Natural killer cell (primary cell): ENCODE data around the gene MMEL1. TPM values are rescaled to one million over a fixed set of nuclear protein-coding genes. Genes with fewer than 3 reads are reported as not detected.

Experiments
- ATAC-seq, 3 donors: fragments of 150-1000 bp in 2 of 3; fragments of 200-7000 bp in 1 of 3; cut with Tn5 transposase; 1 replicate in 1 of 3; 2 replicates in 2 of 3; pipeline ENCODE4 v1.10.0; 2021; ENCODE audit warnings: mild to moderate bottlenecking in 2 of 3, moderate library complexity in 2 of 3
- DNase-seq, 2 donors: peaks; one replicate each; pipeline versions ENCODE4 v3.0.0 to v3.0.0-alpha.2; 2013 to 2021; ENCODE audit warnings: mixed read lengths in 1 of 2
- H3K27ac ChIP-seq: one replicate; pipeline ENCODE4 v1.5.1; 2013; ENCODE audit warnings: mild to moderate bottlenecking, low read length
- H3K27me3 ChIP-seq: one replicate; pipeline ENCODE4 v1.6.1; 2013; ENCODE audit warnings: low read length; ENCODE audit not compliant: control insufficient read depth, insufficient read depth
- H3K36me3 ChIP-seq: one replicate; pipeline ENCODE4 v1.6.1; 2013; ENCODE audit warnings: low read length; ENCODE audit not compliant: control insufficient read depth, insufficient read depth
- H3K4me1 ChIP-seq: one replicate; pipeline ENCODE4 v1.6.1; 2013; ENCODE audit warnings: low read length; ENCODE audit not compliant: control insufficient read depth, insufficient read depth
- H3K4me3 ChIP-seq: one replicate; pipeline ENCODE4 v1.5.1; 2013; ENCODE audit warnings: low read length
- H3K9me3 ChIP-seq: one replicate; pipeline ENCODE4 v1.6.1; 2013; ENCODE audit warnings: low read length; ENCODE audit not compliant: control insufficient read depth, insufficient read depth
- H3K27ac Mint-ChIP-seq, 2 donors: one replicate each; pipeline ENCODE4 v1.8.0; 2022; ENCODE audit warnings: mild to moderate bottlenecking in 2 of 2, mixed read lengths in 2 of 2, moderate library complexity in 1 of 2
- H3K27me3 Mint-ChIP-seq, 2 donors: one replicate each; pipeline ENCODE4 v1.8.0; 2022; ENCODE audit warnings: low read depth in 2 of 2, mixed read lengths in 2 of 2
- H3K36me3 Mint-ChIP-seq: one replicate; pipeline ENCODE4 v1.8.0; 2022; ENCODE audit warnings: mixed read lengths
- H3K4me1 Mint-ChIP-seq, 2 donors: one replicate each; pipeline ENCODE4 v1.8.0; 2022; ENCODE audit warnings: mixed read lengths in 2 of 2
- H3K4me3 Mint-ChIP-seq: one replicate; pipeline ENCODE4 v1.8.0; 2022; ENCODE audit warnings: mild to moderate bottlenecking, moderate library complexity, mixed read lengths
- H3K9me3 Mint-ChIP-seq, 2 donors: one replicate each; pipeline ENCODE4 v1.8.0; 2022; ENCODE audit warnings: mixed read lengths in 2 of 2
- WGBS: methylation state at CpG from one replicate; pipeline ENCODE4 v1.1.7; 2013; ENCODE audit warnings: missing lambda C conversion rate; ENCODE audit not compliant: insufficient coverage; 5-methylcytosine and 5-hydroxymethylcytosine counted together
- intact Hi-C: fragments of 100-400 bp; cut with micrococcal nuclease; formaldehyde crosslinking; loops from one replicate; pipeline ENCODE4 v1.14.2; 2022
- total RNA-seq, 4 donors: library from RNA; stranded (reverse); fragments of 120-200 nt in 1 of 4; gene quantifications; one replicate each; pipeline versions ENCODE4 v1.2.3 to v1.2.4, GENCODE V29; 2013 to 2022
- TF ChIP-seq, protein P1 (sequence below): fragments of 200-600 bp; IDR thresholded peaks from one replicate; pipeline ENCODE4 v1.8.0; 2022; ENCODE audit warnings: antibody characterized with exemption

Gene MMEL1
- total RNA-seq, 3 donors from 2014 or later (not counting 1 experiment from before 2014, with no cell fraction given): 1.3 to 2.0 TPM; not detected in 1

DNA sequence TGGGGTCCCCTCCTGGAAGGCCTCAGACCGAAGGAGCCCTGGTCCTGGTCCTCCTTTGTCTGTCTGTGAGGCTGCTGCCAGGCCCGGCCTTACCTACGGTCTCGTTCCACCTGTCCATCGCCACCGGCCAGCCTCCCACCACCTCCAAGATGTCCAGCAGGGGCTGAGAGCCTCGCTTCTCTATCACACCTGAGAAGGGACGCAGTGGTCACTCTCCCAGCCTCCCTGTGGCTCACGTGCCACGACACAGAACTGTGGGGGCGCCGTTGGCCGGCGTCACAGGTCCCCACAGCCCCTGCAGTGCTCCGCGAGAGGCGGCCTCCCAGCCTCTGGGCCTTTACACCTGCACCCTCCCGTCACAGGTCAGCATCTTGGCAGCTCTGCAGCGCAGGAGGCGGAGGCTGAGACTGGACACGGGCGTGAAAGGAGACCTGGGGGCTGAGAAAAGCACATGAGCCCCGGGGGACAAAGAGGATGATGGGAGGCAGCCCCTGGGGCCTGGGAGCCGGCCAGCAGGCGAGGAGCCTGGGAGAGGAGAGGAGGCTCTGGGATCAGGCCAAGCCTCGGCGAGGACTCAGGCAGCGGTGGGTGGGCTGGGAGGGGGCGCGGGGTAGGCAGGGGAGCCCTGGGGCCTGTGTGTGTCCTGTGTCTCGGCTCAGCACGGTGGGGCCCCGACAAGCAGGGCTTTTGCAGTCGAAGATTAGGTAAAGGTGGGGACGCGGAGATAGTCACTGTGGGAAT is 25.8 kb downstream of the MMEL1 start:
- H3K9me3 Mint-ChIP-seq: no peaks in the 10 kb centered on the region

DNA sequence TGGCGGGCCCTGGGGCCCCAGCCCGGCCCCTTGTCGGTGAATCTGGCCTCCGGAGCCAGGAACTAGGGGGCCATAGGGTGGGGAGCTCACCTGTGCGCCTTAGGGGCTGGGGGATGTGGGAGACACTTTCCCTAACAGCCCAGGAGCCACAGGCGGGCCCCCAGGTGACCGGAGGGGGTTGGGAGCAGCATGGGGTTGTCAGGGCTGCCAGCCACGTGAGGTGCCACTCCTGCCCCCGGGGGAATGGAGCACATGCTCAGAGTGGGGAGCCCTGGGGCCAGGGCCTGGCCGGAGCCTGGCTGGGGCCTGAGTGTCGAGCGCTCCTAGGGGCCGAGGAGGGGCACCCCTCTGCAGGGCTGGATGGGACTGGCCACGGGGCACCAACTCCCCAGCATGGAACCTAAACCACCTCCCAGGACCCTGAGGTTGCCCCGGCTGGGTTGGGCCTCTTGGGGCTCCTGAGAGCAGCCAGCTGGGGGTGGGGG is 26.4 kb downstream of the MMEL1 start:
- H3K36me3 ChIP-seq: no peaks in the 10 kb centered on the region
- 85% methylated on average over 14 of the region's 15 CpGs for WGBS

More for the DNA sequence above, 25.8 kb downstream of the MMEL1 start:
- intact Hi-C loops: no loop called here
- ATAC-seq: no peak
- Histone ChIP-seq H3K27me3 (no peaks in the 10 kb centered on the region), H3K4me3 (no peak overlapping the region), H3K9me3 (no peaks in the 10 kb centered on the region), H3K36me3 (no peaks in the 10 kb centered on the region), H3K27ac (no peak overlapping the region), H3K4me1 (no peaks in the 10 kb centered on the region)
- Mint-ChIP-seq H3K27ac (no peak overlapping the region), H3K4me3 (no peak overlapping the region), H3K36me3 (no peaks in the 10 kb centered on the region), H3K4me1 (no peaks in the 10 kb centered on the region), H3K27me3 (peaks cover 7 to 8% of the 10 kb centered on the region in 2 donors)
- WGBS: 92% methylated on average over 36 of the region's 36 CpGs
- DNase-seq: no peak
- TF ChIP-seq, protein P1, sequence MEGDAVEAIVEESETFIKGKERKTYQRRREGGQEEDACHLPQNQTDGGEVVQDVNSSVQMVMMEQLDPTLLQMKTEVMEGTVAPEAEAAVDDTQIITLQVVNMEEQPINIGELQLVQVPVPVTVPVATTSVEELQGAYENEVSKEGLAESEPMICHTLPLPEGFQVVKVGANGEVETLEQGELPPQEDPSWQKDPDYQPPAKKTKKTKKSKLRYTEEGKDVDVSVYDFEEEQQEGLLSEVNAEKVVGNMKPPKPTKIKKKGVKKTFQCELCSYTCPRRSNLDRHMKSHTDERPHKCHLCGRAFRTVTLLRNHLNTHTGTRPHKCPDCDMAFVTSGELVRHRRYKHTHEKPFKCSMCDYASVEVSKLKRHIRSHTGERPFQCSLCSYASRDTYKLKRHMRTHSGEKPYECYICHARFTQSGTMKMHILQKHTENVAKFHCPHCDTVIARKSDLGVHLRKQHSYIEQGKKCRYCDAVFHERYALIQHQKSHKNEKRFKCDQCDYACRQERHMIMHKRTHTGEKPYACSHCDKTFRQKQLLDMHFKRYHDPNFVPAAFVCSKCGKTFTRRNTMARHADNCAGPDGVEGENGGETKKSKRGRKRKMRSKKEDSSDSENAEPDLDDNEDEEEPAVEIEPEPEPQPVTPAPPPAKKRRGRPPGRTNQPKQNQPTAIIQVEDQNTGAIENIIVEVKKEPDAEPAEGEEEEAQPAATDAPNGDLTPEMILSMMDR: no peak

DNA sequence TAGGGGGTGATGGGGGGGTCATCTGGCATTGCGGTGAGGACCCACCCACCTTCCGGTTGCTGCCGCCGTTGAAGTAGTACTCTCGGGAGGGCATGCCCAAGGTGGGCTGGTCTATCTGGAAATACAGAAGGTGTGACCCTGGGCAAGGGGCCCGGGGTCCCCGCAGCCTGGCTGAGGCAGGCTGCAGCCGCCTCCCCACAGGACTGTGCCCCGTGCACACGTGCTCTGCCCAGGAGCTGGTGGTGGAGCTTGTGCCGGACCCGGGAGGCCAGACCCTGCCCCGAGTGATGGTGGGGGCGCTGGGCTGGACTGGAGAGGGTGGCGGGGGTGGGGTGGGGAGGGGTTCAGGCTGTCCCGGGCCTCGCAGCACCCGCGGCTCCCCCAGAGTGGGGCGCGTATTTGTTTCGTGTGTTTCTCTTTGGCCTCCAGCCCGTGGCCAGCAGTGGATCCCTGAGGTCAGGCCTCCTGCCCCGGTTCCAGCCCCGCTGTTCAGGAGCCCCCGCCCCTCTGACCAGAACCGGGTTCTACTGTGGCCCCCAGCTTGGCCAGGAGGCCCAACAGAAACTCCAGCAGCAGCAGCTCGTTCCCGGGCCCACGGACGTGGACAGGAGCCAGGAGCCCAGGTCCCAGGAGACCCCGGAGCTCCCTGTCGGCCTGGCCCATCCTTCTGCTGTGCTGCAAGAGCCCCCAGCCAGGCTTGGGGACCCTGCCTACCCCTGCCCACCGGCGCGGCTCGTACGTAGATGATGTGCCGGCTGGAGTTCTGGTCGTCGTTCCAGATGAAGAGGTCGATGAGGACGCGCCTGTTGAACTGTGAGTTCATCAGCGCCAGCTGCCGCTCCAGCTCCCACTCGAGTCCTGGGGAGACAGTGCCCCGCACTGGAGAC is 27.1 kb downstream of the MMEL1 start:
- Histone ChIP-seq H3K9me3 (no peaks in the 10 kb centered on the region), H3K27ac (no peak overlapping the region), H3K4me3 (no peak overlapping the region), H3K4me1 (no peaks in the 10 kb centered on the region), H3K36me3 (no peaks in the 10 kb centered on the region), H3K27me3 (no peaks in the 10 kb centered on the region)
- 90% methylated on average over 46 of the region's 48 CpGs for WGBS
- no peak overlapping the region for H3K27ac Mint-ChIP-seq
- no peak overlapping the region for H3K4me3 Mint-ChIP-seq
- ATAC-seq: no peak
- H3K27me3 Mint-ChIP-seq: peaks cover 8 to 12% of the 10 kb centered on the region in 2 donors
- no peaks in the 10 kb centered on the region for H3K36me3 Mint-ChIP-seq
- no peaks in the 10 kb centered on the region for H3K4me1 Mint-ChIP-seq
- TF ChIP-seq, protein P1: no peak
- no peaks in the 10 kb centered on the region for H3K9me3 Mint-ChIP-seq
- no peak for DNase-seq
- intact Hi-C loops: no loop called here

More for the DNA sequence above, 26.4 kb downstream of the MMEL1 start:
- intact Hi-C loops: no loop called here
- Mint-ChIP-seq H3K27me3 (peaks cover 8% of the 10 kb centered on the region in 2 donors), H3K4me1 (no peaks in the 10 kb centered on the region), H3K9me3 (no peaks in the 10 kb centered on the region), H3K36me3 (no peaks in the 10 kb centered on the region), H3K27ac (no peak overlapping the region), H3K4me3 (no peak overlapping the region)
- Histone ChIP-seq H3K27ac (no peak overlapping the region), H3K4me3 (no peak overlapping the region), H3K27me3 (no peaks in the 10 kb centered on the region), H3K9me3 (no peaks in the 10 kb centered on the region), H3K4me1 (no peaks in the 10 kb centered on the region)
- TF ChIP-seq, protein P1: no peak
- DNase-seq (no peak), ATAC-seq (no peak)
